Lower lobe of right lung (tissue), 2 donors: ENCODE data around the gene ZKSCAN4. TPM values are rescaled to one million over a fixed set of nuclear protein-coding genes. Genes with fewer than 3 reads are reported as not detected.

Experiments
- ATAC-seq, 2 donors: fragments of 200-7000 bp; cut with Tn5 transposase; one replicate each; pipeline ENCODE4 v1.9.1; 2020 to 2022; ENCODE audit warnings: mild to moderate bottlenecking in 2 of 2, moderate library complexity in 2 of 2
- DNase-seq: peaks from one replicate; pipeline ENCODE4 v3.0.0-alpha.2; 2020
- H3K27ac ChIP-seq: fragments of 200-600 bp; one replicate; pipeline ENCODE4 v1.8.0; 2022
- H3K27me3 ChIP-seq: fragments of 200-600 bp; one replicate; pipeline ENCODE4 v1.8.0; 2022; ENCODE audit warnings: low read depth
- H3K36me3 ChIP-seq: fragments of 200-600 bp; one replicate; pipeline ENCODE4 v1.8.0; 2022; ENCODE audit warnings: mild to moderate bottlenecking
- H3K4me1 ChIP-seq: fragments of 200-600 bp; one replicate; pipeline ENCODE4 v1.8.0; 2022
- H3K4me3 ChIP-seq: fragments of 200-600 bp; one replicate; pipeline ENCODE4 v1.8.0; 2022; ENCODE audit warnings: mild to moderate bottlenecking
- H3K9me3 ChIP-seq: fragments of 200-600 bp; one replicate; pipeline ENCODE4 v1.8.0; 2022
- CTCF ChIP-seq: fragments of 200-600 bp; IDR thresholded peaks from one replicate; pipeline ENCODE4 v1.8.0; 2022; ENCODE audit warnings: antibody characterized with exemption, mild to moderate bottlenecking
- intact Hi-C: fragments of 100-400 bp; cut with DNase I; formaldehyde crosslinking; loops from one replicate; pipeline ENCODE4 v1.11.0; 2022
- total RNA-seq: library from RNA; stranded (reverse); fragmentation: NEBNext Ultra II Directional; extraction: Animal tissue kit (Norgen Biotek cat#: 25700); gene quantifications from one replicate; pipeline ENCODE4 v1.2.1, GENCODE V29; 2021
- donor health status: DM: no; HTN: yes; CAD: no; lungs with severe emphysema.

The ZKSCAN4 gene
- total RNA-seq, 1 donor from 2014 or later: 6.2 TPM

GRCh38 chr6:28220257-28221133 is 31.6 kb downstream of the ZKSCAN4 start:
- no peaks in the 10 kb centered on the region for H3K36me3 ChIP-seq
- DNase-seq: no peak
- no peak overlapping the region for H3K27ac ChIP-seq
- TF ChIP-seq CTCF: no peak
- intact Hi-C loops: no loop called here
- H3K4me3 ChIP-seq: no peak overlapping the region
- H3K27me3 ChIP-seq: peaks cover 8% of the 10 kb centered on the region
- H3K9me3 ChIP-seq: no peaks in the 10 kb centered on the region
- peaks cover 18% of the 10 kb centered on the region for H3K4me1 ChIP-seq
- ATAC-seq: no peak

- ATAC-seq: peak; percentile 95 to 98
Measured at GRCh38 chr6:28218312-28219248, 33.5 kb downstream of the ZKSCAN4 start.

GRCh38 chr6:28217890-28218289 is 34.2 kb downstream of the ZKSCAN4 start:
- Histone ChIP-seq H3K9me3 (no peaks in the 10 kb centered on the region), H3K4me3 (peak overlapping the region; percentile 68), H3K27me3 (peaks cover 26% of the 10 kb centered on the region), H3K27ac (no peak overlapping the region), H3K4me1 (peaks cover 16% of the 10 kb centered on the region), H3K36me3 (no peaks in the 10 kb centered on the region)
- ATAC-seq (no peak), DNase-seq (no peak)
- intact Hi-C loops: no loop called here
- no peak for TF ChIP-seq CTCF

More at GRCh38 chr6:28218312-28219248, 33.5 kb downstream of the ZKSCAN4 start:
- peak overlapping the region; percentile 68 for H3K4me3 ChIP-seq
- H3K4me1 ChIP-seq: peaks cover 13% of the 10 kb centered on the region
- intact Hi-C loops: no loop called here
- H3K9me3 ChIP-seq: no peaks in the 10 kb centered on the region
- peak; percentile 86 for DNase-seq
- peaks cover 20% of the 10 kb centered on the region for H3K27me3 ChIP-seq
- TF ChIP-seq CTCF: no peak
- peak overlapping the region; percentile 81 for H3K27ac ChIP-seq
- no peaks in the 10 kb centered on the region for H3K36me3 ChIP-seq

- DNase-seq: no peak
- no peak for ATAC-seq
- TF ChIP-seq CTCF: no peak
- Histone ChIP-seq H3K9me3 (no peaks in the 10 kb centered on the region), H3K27ac (no peak overlapping the region), H3K36me3 (no peaks in the 10 kb centered on the region), H3K27me3 (peaks cover 51% of the 10 kb centered on the region), H3K4me3 (no peak overlapping the region), H3K4me1 (peaks cover 27% of the 10 kb centered on the region)
- intact Hi-C loops: no loop called here
Measured at GRCh38 chr6:28215425-28215824, 36.6 kb downstream of the ZKSCAN4 start.

- Histone ChIP-seq H3K27ac (peak overlapping the region; percentile 69), H3K4me3 (peak overlapping the region; percentile 47), H3K4me1 (peaks cover 19% of the 10 kb centered on the region), H3K9me3 (no peaks in the 10 kb centered on the region), H3K36me3 (no peaks in the 10 kb centered on the region), H3K27me3 (peaks cover 74% of the 10 kb centered on the region)
- ATAC-seq (no peak), DNase-seq (no peak)
- TF ChIP-seq CTCF: no peak
- intact Hi-C loops: no loop called here
Measured at GRCh38 chr6:28213213-28213523, 38.9 kb downstream of the ZKSCAN4 start.
